Activated T-cell treated with anti-CD3 and anti-CD28 coated beads for 48 hours (primary cell): ENCODE data around the gene KCNJ11.

ENCODE experiments used
- DNase-seq: peaks from one replicate; pipeline ENCODE4 v3.0.0-alpha.2; 2020; ENCODE audit warnings: low read depth

The KCNJ11 gene

GRCh38 chr11:17408026-17408425, 19.6 kb upstream of the KCNJ11 start:
- no peak for DNase-seq

GRCh38 chr11:17407575-17407974, 19.1 kb upstream of the KCNJ11 start:
- no peak for DNase-seq

GRCh38 chr11:17406818-17407149, 18.3 kb upstream of the KCNJ11 start:
- no peak for DNase-seq

GRCh38 chr11:17406082-17406817, 17.8 kb upstream of the KCNJ11 start:
- DNase-seq, result no peak

GRCh38 chr11:17405232-17406005, 17.0 kb upstream of the KCNJ11 start:
- DNase-seq, result no peak

- DNase-seq, result no peak
Measured at GRCh38 chr11:17403980-17404759, 15.7 kb upstream of the KCNJ11 start.

- no peak for DNase-seq
Measured at GRCh38 chr11:17402486-17402885, 14.0 kb upstream of the KCNJ11 start.

GRCh38 chr11:17401841-17402240, 13.4 kb upstream of the KCNJ11 start:
- no peak for DNase-seq

- no peak for DNase-seq
Measured at GRCh38 chr11:17401316-17401715, 12.9 kb upstream of the KCNJ11 start.

GRCh38 chr11:17400048-17400775, 11.8 kb upstream of the KCNJ11 start:
- no peak for DNase-seq

- no peak for DNase-seq
Measured at GRCh38 chr11:17399236-17399635, 10.8 kb upstream of the KCNJ11 start.

GRCh38 chr11:17397311-17398002, 9.0 kb upstream of the KCNJ11 start:
- DNase-seq, result no peak

- no peak for DNase-seq
Measured at GRCh38 chr11:17396598-17397310, 8.3 kb upstream of the KCNJ11 start.

- DNase-seq, result no peak
Measured at GRCh38 chr11:17395978-17396377, 7.5 kb upstream of the KCNJ11 start.

GRCh38 chr11:17395554-17395961, 7.1 kb upstream of the KCNJ11 start:
- DNase-seq, result no peak

- DNase-seq, result no peak
Measured at GRCh38 chr11:17394743-17395390, 6.4 kb upstream of the KCNJ11 start.

- no peak for DNase-seq
Measured at GRCh38 chr11:17393472-17393871, 5.0 kb upstream of the KCNJ11 start.

GRCh38 chr11:17392872-17393271, 4.4 kb upstream of the KCNJ11 start:
- no peak for DNase-seq

- no peak for DNase-seq
Measured at GRCh38 chr11:17391493-17392355, 3.3 kb upstream of the KCNJ11 start.
